ENCODE data around the gene FOXP1.
"Not testable (repeated sequence)": the region's sequence is repeated elsewhere in the genome, so short reads cannot be mapped to it uniquely, and the experiment has no call there.

Gene FOXP1

DNA sequence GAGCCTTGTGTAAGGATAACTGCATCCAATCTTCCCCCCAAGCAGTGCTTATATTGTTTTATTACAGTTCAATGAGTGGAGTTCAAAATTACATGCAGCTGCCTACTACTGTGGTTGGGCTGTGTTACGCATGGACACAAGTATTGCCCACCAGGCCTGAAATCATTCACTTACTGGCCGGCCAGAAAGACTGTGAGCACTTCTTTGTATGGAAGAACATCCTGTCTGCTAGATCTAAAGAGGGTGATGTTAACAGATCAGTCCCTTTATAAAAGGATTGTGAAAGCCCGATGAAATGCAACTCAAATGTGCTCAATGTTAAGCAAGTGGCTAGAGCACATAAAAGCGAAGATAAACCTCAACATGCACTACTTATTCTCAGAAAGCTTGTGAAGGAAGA, 132.5 kb downstream of the FOXP1 start:
- DNase-seq (ENCODE audit: low read depth), result no peak

DNA sequence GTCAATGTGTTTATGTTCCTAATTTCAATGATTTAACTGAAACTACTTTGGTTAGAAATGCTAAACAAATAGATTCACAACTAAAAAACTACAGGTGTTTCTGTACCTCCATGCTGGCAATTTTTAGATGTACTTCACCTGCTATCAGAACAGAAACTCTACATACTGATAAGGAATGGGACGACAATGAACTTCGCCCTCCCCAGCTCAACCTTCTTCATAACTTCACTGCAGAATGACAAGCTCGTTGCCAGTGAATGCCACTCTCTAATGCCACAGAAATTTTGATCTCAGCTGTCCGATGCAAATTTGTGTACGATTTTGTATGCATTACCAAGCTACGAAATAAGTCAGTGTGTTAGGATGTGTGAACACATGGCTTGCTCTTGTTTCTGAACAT, 133.4 kb downstream of the FOXP1 start:
- no peak for DNase-seq (ENCODE audit: low read depth)

DNA sequence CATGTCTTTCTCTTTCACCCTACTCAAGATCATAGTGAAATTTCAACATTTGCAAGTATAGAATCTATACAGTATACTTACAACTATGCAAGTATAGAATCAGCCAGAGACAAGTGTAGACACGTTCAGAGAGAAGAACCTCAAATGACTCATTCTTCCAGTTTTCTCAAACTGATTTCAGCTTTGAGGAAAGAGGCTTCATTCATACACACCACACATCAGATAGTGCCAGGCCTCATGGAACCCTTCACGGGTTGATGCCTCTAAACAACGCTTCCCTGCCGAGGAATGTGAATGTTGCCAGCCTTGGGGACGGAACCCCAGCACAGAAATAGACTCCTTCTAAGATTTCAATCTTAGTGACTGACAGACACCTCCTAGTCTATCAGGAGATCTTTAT, 135.7 kb downstream of the FOXP1 start:
- DNase-seq (ENCODE audit: low read depth), result no peak

DNA sequence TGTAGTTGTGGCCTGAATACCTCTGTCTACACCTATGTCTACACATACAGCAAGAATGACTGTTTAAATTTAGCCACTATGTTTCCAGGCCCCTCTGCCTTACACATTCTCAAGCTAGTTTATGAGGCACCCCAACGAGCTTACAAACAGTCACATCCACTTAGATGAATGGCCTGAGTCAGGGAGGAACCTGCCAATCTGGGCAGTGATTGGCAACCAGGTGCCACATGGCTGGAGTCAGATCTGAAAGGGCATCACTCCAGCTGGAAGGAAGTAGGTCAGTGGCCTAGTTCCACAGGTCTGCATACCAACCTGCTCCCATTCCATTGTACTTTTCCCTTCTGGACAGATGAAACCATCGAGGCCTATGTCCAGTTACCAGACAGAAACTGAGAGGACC, 136.3 kb downstream of the FOXP1 start:
- no peak for DNase-seq (ENCODE audit: low read depth)

DNA sequence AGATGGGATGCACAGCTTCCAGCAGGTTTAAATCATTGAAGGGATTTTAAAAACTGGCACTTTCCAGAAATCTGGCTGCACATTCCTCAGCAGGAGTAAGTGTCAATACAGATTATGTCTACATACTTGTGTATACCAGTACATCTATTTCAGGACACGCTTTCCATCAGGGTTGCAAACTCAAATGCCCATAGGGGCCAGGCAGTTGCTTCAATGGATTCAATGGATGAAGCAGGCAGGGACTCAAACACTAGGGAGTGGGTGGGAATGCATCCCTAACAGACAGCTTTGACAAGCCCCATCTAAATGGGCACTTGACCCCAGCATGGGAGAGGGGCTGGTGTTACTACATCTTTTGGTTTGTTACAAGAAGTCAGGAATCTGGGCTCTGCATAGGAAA, 136.8 kb downstream of the FOXP1 start:
- no peak for DNase-seq (ENCODE audit: low read depth)

DNA sequence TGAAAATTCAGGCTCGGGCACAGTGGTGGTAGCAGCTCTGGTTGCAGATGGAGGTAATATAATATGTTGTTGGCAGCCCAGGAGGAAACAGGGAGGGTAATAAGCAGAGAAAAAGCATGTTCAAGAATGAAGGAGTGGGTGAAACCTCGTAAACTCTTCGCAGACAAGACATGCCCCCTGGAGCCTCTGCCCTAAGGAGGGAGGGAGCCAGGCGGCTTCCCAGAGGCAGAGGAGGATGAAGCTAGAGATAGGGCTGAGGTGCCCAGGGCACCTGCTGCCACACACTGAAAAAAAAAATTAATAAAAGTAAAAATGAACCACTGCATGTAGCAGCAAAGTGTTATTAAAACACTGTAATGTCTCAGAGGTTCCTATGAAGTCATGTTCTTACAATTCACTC, 137.3 kb downstream of the FOXP1 start:
- no peak for DNase-seq (ENCODE audit: low read depth)

DNA sequence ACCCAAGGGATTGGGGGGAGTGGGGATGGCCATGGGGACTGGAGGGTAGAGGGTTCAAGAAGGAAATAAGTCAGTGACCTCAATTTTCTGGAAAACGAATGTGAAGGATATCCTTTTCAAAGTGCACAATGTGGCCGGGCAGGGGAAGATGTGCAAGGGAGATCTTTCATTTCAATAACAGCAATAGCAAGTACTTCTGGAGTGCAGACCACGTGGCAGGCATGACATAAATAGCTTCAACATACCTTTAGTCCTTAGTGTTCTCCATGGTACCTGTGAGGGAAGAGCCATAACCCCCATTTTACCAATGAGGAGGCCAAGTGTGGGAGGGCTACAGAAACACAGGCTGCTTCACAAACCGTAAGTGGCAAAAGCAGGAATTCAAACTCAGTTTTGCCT, 138.7 kb downstream of the FOXP1 start:
- no peak for DNase-seq (ENCODE audit: low read depth)

DNA sequence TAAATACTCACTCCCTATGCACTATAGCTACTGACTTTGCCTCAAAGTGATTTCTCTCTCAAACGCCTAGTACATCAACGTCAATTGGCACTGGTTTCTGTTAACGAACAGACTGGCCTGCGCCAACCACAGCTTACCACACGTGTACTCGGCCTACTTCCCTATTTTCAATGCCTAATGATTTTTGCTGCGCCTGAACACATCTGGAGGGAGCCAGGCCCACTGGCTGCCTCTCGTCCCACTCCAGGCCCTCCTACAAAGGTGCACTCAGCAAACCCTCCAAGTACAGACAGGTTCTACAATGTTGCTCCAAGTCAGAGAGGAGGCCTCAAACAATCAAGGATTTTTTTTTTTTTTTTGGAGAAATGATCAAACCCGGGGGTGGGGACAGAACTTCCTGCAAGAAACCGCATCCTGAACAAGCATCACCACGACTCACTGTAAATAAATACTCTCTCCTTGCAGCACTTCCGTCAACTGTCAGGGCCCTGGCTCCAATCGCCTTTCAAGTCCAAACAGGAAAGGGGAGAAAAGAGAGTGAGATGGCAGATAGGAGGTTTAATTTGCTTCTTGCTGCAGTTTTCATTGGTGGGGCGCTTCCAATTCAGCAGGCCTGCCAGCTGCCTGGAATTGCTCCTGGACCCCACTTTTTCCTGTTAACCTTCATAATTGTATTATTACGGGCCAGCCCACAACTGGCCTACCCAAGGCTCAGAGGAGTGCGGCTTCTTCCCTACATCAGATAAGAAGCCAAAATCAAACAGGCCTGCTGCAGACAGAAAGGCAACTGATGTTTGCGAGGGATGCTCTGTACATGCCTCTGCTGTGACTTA, 139.3 kb downstream of the FOXP1 start:
- DNase-seq (ENCODE audit: low read depth), result no peak

DNA sequence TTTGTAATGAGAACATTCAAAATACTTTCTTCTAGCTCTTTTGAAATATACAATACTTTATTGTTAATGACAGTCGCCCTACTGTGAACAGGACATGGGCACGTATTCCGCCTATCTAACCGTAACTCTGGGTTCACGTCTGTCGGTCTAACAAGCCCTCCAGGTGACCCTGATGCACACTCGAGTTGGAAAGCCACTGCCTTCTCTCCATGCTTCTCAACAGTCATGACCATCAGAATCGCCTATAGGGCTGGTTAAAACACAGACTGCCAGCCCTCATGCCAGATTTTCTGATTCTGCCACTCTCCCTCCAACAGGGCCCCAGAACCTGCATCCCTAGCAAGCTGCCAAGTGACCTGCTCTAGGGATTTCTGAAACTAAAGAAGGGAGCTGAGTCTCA, 140.2 kb downstream of the FOXP1 start:
- no peak for DNase-seq (ENCODE audit: low read depth)

DNA sequence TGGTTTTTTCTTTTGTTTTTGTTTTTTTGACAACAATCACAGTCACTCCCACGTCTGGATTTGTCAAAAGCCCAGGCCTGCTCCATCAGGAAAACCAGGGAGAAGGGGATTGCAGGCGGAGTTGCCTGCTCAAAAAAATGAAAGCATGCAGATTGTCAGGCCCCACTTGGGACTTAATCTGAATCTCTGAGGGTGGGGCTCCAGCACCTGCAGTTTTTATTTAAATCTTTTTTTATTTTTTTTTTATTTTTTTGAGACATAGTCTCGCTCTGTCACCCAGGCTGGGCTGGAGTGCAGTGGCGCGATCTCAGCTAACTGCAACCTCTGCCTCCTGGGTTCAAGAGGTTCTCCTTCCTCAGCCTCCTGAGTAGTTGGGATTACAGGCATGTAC, 140.9 kb downstream of the FOXP1 start:
- DNase-seq (ENCODE audit: low read depth), result no peak

DNA sequence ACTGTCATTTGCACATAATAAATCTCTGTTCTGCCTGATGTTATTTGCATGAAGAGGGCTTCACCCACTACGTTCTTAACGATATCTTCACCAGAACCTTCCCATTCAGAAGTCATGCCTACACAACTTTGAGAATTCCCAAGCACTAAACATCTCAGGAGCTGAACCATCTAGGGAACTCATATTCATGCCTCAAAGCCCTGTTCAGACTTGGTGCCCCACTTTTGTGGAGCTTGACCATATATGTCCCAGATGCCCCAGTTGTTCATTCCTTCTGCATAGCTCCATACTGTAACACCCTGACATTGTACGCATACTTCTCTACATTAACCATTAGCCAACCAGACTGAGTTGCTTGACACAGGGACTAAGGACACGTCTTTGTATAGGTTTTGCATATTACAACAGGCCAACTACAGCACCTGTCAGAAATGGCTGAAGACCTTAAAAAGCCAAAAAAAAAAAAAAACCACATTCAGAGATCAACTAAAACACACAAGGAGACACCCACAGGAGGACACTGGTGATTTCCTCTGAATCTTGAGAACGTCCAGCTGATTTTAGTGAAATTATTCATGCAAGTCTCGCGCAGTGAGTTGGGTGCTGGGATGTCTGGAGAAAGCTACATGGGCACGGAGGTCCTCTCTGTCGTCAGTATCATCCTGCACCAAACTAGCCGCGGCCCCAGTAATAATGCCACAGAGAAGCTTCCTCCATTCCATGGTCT, 141.4 kb downstream of the FOXP1 start:
- DNase-seq (ENCODE audit: low read depth), result no peak

DNA sequence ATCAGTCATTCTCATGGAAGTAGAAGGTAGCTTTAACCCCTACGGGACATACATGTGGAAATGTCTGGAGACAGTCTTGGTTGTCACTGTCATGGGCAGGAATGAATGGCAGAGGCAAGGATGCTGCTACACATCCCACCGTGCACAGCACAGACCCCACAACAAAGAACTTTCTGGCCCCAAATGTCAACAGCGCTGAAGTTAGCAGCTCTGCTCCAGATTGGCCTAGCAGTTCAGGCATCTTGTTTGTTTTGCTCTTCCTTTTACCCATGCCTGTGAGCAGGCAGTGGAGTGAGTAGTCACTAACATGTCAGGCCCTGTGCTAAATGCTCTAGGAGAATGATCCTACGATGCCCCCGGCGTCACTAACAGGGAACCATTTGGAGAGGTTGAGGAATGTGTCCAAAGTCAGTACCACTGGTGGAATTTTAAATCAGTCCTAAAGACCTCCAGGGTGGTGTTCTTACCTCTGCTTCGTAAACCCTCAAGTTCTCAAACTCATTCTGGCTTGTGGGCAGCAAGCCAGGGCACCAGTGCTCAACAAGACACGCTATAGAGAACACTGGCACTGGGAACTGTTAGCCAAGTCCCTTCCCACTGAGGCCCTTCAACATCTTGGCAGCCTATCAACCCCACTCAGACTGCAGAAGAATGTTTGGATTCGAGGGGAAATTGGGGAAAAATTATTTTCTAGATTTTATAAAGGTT, 142.2 kb downstream of the FOXP1 start:
- DNase-seq (ENCODE audit: low read depth), result no peak

DNA sequence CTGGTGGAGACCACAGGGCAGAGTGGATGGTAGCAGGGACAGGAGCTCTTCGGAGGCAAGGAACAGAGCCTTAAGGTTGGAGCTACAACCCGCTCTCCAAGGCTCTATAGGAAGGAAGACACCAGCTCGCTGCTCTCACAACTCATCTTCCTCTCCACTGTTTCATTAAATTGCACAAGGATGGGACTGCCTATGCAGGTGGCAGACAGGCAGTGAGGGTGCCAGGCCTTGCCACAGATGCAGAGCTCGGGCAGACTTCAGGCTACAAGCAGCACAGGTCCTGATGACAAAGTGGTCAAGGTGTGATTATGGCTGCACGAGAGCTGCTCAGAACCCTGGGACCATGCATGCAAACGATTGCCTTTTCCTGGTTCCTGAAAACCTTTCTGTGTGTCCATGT, 144.6 kb downstream of the FOXP1 start:
- no peak for DNase-seq (ENCODE audit: low read depth)

DNA sequence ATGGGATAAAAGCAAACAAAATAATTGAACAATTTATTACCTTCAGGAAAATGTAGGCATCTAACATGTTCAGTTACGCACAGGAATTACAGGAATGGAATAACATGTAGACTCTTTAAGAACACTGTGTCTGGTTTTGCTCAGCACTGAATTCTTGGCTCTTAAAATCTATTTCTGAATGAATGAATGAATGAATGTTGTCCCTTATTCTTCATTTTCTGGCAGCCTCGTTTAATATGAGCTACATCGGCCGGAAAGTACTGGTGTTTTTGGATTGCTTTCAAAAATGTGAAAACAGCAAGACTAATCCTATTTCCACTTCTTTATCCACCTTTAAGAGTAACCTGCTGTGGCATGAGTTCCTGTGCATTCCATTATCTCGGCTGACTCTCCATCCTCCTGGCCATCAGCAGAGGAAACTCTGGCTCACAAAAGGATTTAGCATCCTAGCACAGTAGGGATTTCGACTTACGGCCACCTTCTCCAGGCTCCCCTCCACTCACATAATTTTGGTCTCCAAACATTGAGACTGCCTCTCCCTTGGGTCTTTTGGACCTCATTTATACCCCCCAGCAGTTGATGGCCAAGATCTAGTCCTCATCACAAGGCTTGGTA, 145.3 kb downstream of the FOXP1 start:
- DNase-seq (ENCODE audit: low read depth), result no peak

DNA sequence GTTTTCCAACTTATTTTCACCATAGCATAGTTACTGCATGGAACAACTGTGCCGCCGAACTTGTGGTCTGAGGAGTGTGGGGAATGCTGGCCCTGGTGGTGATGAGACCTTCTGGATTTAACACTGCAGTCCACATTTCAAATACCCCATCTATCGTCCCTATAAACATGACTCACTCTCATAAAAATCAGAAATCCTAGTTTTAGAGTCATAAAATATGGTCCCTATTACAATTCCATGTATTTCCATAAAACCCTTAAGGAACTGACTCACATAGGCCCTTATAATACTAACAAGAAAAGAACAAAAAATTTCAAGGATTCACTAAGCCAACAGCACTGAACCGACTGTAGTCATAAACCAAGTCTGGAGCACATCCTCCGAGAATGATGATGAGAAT, 147.2 kb downstream of the FOXP1 start:
- DNase-seq (ENCODE audit: low read depth), result no peak

DNA sequence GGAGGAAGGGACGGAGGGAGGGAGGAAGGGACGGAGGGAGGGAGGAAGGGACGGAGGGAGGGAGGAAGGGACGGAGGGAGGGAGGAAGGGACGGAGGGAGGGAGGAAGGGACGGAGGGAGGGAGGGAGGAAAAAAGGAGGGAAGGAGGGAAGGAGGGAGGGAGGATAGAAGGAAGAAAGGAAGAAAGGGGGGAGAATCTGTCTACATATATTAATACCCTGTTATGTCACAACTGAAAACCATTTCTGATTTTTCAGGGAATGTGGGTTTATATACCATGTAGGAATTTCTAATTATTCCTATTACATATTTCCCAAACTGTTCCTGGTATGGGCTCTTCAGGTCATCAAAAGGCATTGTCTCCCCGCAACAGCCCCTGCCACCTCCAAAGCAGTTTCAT, 147.7 kb downstream of the FOXP1 start:
- DNase-seq (ENCODE audit: low read depth), result not testable (repeated sequence)

DNA sequence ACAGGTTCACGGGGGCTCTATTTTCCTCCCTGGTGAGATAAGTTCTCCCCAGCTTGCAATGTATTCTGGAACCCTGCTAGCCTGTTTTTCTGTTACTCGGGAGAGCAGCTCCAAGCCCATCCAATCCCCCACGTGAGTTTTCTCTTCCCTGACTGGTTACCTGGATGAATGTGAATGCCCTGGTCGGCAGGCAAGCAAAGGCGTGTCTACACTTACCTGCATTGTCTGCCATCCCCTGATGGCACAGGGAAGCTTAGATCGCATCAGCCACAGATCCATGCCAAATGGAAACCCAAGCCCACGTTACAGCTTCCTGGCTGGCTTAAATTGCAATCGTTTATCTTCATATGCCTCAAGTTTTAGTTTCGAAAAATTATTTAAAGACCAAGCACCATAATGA, 149.9 kb downstream of the FOXP1 start:
- DNase-seq (ENCODE audit: low read depth), result no peak

DNA sequence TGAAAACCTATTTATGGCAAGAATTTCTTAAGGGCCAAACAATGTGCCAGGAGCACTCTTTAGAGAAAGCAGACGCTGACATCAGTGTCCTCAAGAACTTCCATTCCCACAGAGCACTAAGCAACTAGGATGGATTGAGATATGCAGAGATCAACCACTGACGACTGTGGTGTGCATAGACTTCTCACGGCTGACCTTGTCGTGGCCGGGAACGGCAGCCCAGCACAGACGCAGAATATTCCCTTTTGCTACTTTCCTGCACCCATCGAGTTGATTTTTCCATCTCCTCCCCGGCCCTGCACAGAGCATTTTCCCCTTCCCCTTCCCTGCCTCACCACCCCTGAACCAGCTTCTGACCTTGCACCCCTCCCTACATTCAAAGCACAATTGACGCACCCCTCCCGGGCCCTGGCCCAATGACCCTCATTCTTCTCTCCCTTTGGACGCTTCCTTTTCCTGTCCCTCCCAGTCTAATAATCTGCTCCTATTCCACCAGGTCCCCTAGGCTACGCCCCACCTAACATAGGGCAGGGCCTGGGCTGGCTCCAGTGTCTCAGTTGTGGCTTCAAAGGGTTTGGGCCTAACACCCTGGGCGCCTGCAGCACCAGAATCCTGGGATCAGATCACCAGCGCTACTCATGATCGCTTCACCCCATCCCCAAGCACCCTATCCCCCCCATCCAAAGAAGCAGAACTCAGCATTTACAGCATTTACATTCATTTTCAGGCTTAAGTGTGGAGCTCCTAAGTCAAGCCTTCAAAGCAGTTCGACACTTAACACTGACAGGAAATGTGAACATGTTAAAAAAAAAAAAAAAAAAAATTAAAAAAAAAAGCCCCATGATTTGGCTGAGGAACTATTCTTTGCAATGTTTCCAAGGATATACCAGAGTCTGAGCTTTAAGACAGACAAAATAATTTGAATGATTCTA, 151.2 kb downstream of the FOXP1 start:
- DNase-seq (ENCODE audit: low read depth), result no peak

DNA sequence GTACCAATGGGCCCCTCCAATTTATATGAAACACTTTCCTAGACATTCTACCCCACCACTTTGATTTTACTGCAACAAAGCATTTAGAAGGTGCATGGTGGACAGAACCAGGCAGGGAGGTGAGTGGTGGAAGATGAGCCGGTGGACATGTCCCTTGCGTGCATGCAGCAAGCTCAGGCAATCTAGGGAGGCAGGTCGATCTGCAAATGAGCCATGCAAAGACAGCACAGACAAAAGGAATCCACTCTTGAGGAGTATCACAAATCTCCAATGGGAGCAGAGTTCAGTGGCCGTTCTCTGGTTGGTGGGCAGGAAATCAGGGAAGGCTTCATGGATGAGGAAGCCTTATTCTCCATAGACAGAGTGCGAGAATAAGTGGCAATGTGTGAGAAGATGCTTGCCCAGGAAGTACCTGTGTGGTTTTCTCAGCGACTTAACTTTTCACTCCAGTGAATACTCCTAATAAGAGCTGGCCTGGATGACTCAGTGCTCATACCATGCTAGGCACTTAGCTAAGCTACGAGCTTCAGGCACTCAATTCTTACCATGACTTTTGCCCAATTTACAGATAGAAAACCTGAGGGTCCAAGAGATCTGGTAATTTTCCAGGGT, 152.5 kb downstream of the FOXP1 start:
- DNase-seq (ENCODE audit: low read depth), result no peak

DNA sequence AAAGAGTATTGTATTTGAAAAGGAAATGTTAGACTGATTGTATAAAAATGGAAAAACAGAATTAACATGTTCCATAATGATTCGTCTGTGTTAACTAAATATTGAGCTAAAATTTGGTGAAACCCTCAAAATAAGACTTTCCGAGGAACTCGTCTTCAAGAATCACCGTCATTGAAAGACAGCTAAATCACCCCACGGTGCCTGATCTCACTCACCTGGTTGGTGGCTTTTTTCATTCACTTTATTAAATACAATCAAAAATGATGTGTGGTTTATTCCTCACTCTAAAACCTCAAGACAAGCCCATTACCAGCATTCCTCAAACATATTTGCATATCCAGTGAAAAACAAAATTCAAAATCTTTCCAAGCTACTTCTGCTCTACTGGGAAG, 153.9 kb downstream of the FOXP1 start:
- no peak for DNase-seq (ENCODE audit: low read depth)

Measured in stimulated activated CD8-positive, alpha-beta memory T cell treated with anti-CD3 and anti-CD28 coated beads, Interleukin-4, amount 100 ng/mL, for 24 hours (primary cell).